GM19452 (cell line): Measurements from ENCODE around the gene IBTK.
"Not testable (repeated sequence)": the region's sequence is repeated elsewhere in the genome, so short reads cannot be mapped to it uniquely, and the experiment has no call there.

Experiments used
- ATAC-seq: cut with Tn5 transposase; IDR thresholded peaks from one replicate; pipeline ENCODE4 v1.9.1; 2021; ENCODE audit not compliant: unreplicated experiment

The IBTK gene

DNA sequence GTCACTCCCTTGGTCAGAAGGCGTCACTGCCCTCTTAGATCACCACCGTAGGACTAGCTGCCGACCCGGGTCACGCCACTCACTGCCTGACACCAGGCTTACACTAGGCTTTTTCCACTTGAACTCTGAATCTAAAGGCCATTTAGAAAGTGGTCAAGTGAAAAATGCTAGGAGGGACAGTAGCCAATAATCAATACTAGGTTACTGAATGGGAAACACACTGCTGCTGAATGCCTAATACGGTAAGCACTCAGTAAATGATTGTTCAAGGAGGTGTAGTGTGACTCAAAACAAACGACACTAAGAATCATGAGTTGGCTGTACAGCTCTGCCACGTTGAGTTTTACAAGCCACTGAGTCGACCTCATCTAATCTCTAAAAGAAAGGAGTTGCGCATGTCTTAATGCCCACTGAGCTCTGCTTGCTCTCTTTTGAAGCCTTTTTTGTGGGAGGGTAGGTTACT is 760 bp upstream of the IBTK start:
- peak; percentile 48 for ATAC-seq

DNA sequence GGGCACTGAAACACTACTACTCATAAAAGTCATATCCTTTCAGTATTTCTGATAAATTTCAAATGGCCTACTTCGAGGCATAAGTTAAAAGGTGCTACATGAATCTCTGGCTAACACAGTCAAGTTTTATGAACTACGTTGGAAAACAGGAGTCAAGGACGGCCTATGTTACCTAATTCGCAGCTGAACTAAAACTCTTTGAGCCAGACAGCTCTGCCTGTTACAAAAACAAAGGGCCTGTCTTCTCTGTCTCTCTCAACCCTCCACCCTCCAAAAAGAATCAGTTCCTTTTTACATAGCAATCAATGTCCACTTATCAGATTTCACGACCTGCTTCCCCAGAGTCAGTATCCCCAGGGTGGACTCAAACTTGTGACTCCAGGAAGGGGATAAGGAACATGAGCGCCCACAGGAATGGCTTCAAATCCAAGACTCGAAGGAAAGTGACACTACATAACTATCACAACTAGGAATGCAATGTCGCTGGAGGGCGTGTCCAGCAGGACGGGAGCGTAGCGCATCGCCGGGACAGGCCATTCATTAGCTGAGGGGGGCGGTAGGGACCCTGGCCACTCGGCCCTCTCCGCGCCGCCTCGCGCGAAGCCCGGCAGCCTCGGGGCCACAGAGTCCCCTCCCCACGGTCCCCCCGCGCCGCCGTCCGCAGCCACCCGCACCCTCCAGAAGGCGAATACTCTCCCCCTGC is 591 bp downstream of the IBTK start:
- ATAC-seq: peak; percentile 37

DNA sequence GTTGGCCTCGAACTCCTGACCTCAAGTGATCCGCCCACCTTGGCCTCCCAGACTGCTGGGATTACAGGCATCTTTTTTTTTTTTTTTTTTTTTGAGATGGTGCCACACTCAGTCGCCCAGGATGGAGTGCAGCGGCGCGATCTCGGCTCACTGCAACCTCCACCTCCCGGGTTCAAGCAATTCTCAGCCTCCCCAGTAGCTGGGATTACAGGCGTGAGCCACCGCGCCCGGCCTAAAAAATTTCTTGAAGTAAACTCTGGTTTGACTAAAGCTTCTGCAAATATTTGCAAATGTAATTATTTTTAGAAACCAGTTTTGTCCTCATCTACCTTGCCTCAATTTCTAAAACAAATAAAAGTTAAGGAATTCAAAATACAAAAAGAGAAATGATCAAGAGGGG is 1.2 kb downstream of the IBTK start:
- ATAC-seq: no peak

DNA sequence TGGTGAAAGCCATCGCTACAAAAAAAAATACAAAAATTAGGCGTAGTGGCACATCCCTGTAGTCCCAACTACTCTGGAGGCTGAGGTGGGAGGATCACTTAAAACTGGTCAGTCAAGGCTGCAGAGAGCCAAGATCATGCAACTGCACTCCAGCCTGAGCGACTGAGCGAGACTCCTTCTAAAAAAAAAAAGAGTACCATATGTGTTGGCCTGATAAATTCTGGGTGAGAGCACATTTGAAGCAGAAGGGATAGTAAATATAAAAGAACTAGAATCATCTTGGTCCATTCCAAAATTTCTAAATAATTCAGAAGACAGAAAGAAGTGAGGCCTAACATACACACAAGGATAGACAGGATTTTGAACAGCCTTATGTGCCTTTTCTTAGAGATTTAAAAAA is 2.2 kb downstream of the IBTK start:
- no peak for ATAC-seq

DNA sequence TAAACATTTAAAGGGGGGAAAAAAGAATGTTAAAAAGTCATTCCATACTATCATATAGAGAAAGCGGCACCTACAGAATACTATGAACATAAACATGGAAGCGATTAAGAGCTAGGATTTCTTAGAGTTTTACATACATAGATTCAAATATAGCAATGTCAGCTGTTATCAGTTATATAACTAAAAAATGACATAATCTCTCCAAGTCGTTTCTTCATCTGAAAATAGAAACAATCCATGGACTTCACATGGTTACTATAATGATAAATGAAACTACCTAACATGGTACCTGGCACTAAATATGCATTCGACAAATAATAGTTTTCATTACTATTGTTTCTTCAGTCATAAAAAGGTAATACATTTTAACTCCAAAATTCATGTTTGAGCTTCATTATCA is 3.7 kb downstream of the IBTK start:
- ATAC-seq: no peak

DNA sequence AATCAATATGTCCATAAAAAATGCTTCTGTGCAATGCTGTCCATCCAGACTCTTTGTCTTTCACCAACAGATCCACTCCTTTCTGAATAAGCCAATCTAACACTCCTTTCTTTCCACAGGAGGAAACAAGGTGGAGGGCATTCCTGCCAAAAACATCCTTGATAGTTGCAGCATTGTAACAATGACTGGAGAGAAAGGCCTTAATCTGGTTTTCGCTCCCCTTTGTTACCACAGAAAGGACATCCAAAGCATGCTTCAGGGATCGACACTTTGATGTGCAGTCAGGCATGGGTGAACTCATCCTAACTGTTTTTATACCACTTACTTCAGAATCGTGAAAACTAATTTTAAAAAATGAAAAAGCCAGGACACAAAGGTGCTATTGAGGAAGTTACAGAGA is 7.4 kb downstream of the IBTK start:
- no peak for ATAC-seq

DNA sequence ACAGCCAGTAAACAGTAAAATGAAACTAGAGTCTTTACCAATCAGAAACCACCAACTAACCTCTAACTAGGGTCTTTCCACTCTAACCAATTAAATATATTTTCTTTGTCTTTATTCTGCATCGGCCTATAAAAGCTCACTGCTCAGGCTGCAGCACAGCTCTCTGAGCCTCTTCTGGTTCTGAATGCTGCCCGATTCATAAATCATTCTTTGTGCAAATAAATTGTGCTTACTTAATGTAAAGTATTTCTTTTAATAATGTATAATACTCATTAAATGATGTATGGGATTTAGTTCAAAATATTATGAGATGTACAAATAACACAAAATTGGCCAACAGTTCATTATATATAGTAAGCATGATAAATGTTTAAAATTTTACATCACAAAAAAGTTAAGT is 7.9 kb downstream of the IBTK start:
- no peak for ATAC-seq

DNA sequence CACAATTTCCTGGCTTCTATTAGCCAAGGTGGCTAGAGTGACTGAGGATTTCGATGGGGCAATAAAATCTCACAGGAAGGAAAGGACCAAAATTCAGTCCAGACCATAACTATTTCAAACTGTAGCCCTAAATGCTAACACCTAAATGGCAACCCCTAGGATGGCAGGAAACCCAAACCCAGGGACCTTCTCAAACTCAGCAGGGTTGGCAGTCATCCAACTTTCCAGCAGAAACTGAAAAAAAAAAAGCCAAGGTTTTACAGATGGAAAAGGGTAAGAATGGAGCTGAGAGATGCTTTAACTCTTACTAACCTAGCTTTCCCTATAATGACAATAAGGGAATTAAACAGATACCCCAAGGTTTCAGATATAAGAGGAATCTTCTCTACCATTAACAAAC is 10.5 kb downstream of the IBTK start:
- no peak for ATAC-seq

DNA sequence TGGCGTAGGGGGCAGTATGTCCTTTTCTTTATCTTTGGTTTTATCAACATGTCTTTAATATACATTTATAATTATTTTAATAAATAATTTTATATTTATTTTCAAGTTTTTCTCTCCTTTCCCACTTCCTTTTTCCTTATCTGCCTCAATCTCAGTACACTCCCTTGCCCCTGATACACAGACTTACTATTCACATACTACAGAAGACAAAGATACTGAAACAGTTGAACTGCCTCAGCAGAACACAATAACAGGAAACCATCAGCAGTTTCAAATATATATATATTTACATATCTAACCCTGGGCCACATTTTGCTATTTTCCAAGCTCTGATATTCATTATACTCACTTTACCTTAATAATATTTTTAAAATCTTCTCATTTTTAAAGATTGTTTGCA is 19.8 kb downstream of the IBTK start:
- ATAC-seq: peak; percentile 77

DNA sequence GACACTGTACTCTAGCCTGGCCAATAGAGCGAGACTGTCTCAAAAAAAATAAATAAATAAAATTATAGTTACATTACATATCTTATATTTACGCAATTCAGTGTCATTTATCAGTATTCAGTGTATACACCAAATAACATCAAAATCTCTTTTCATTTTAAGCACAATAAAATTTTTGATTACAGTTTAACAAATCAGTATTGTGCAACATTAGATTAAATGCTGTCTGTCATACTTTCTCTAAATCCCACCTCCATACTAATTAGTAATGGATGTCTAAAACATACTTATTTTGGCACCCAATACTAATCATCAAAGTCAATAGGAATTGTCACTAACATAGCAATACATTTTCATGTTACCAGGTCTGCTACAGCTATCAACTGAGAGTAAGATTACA is 27.4 kb downstream of the IBTK start:
- ATAC-seq: no peak

DNA sequence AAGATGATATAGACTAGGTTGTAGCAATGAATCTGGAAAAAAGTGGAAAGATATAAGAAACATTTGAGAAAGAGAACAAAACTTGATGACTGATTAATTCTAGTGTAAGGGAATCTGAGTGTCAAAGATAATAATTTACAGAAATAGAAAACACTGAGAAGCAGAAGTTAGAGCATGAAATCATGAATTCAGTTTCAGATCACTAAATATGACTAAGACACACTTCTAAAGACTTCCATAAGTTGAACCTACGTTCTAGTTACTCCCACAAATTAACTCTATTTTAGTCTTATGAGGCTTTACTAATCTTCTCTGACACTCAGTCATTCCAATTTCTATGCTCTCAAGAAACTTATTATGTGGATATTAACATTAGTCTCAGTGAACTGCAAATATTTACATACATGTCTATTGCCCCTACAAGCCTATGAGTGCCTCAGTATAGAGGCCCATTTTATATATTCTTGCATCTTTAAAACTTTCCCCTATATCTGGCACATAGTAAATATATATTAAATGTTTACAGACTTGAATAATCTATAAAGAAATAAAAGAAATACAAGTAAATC is 30.4 kb downstream of the IBTK start:
- peak; percentile 96 for ATAC-seq

DNA sequence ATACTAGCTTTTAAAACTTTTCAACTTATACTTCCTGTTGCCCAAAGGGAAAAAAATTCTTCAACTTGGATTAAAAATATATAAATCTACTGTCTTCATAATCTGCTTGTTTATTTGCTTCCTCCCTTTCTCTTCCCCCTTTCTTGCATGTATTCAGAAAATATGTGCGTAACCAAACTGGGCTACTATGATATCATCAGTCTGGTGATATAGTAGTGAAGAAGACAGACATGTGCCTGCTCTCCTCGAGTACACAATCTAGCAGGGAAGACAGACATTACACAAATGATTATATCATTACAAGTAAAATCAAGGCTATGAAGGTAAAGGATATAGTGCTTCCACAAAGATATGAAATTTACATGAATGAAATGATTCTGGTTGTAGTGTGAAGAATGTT is 31.0 kb downstream of the IBTK start:
- peak; percentile 28 for ATAC-seq

DNA sequence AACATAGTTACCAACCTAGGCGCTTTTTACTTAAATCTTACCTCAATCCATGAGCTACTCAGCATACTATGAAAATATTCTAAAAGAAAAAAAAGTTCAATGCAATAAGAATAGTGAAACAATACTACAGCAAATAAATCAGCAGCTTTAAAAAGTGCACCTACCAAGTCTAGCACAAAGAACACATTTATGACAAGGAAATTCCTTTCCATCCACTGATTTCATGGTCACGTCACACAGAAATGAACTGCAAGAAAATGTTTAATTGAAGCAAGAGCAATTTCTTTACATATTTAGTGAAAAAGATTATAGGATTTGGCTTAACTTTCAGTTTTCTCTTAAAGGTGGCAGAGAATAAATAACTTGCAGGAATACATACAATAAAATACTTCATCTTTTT is 36.2 kb downstream of the IBTK start:
- ATAC-seq: no peak

DNA sequence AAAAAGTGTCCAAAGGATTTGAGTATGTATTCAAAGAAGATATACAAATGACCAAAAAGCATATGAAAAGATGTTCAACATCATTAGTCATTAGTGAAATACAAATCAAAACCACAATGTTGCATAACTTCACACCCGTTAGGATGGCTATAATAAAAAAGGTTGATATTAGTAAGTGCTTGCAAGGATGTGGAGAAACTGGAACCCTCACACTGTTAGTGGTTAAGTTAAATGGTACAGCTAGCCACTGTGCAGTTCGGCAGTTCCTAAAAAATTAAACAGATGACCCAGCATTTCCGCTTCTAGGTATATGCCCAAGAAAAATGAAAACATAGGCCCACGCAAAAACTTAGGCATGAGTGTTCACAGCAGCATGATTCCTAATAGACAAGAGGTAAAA is 38.6 kb downstream of the IBTK start:
- ATAC-seq: no peak

DNA sequence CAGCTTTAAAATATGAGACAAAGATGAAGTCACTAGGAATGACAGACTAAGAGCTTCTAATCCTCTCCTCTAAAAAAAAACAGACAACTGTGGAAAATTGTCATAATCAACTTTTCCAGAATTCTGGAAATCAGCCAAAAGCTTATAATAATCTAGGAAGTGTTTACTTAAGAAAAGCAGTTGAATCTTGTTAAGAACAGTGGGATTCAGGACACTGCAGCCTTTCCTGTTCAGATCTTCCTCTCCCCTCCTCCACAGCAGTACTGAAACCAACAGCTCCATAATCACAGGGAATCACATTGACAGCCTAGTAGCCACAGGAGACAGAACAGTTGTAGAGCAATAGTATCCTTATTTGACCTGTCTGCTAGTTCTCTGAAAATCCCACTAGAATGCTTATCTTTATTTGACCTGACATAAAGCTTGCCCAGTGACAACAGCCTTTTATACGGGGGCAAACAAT is 41.6 kb downstream of the IBTK start:
- no peak for ATAC-seq

DNA sequence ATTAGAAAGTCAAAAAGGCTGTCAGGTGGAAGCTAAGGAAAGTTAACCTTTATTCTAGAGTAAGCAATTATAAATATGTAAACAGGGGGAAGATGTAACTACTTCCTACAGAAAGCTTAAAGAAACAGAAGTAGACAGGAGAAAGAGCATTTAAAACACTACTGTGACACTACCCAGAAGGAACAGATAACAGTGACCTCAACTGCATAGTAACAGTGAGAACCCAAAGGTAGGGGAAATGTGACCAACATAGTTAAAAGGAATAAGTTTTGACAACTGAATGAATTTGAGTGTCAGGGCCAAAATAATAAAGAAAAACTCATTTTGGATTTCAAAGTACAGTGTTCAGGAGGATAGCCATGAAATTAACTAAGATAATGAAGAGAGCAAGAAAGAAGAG is 43.5 kb downstream of the IBTK start:
- no peak for ATAC-seq

DNA sequence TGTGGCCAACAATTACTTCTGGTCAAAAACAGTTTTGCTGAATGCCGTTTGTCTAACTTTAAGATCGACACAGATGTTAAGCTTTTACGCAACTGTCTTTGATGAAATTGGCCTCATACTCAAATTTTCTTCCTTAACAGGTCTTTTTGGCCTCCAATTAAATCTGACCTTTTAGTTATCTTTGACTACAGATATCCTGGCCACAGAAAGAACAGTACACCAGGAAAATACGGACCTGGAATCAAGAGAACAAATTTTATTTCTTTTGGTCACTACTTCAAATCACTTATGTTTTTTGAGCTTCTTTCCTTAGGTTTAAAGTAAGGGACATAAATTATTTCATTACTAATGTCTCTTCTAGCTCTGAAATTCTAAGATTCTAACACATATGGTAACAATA is 49.8 kb downstream of the IBTK start:
- no peak for ATAC-seq

DNA sequence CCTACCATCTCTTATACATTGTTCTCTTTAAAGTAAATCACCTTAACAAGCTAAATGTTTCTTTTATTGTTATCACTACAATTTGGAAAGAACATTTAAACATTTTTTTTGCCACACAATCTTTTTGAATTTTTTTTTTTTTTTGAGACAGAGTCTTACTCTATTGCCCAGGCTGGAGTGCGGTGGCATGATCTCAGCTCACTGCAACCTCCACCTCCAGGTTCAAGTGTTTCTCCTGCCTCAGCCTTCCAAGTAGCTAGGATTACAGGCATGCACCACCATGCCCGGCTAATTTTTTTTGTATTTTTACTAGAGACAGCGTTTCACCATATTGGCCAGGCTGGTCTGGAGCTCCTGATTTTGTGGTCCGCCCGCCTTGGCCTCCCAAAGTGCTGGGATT is 50.3 kb downstream of the IBTK start:
- not testable (repeated sequence) for ATAC-seq

DNA sequence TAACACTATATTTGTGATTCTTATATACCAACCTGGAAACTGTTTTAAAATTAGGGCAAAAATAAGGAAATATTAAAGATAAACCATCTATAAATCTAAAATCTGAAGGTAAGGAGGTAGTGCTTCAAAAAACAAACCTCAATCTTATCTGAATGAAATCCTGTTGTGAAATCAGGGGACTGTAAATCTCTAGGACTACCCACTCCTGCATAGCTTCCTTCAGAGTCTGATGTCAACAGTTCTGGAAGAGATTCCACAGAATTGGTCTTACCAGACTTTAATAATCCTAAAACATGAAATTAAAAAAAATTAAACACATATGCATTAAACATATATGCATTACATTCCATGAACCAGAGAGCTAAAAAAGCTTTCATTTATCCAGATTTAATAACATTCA is 51.4 kb downstream of the IBTK start:
- no peak for ATAC-seq

DNA sequence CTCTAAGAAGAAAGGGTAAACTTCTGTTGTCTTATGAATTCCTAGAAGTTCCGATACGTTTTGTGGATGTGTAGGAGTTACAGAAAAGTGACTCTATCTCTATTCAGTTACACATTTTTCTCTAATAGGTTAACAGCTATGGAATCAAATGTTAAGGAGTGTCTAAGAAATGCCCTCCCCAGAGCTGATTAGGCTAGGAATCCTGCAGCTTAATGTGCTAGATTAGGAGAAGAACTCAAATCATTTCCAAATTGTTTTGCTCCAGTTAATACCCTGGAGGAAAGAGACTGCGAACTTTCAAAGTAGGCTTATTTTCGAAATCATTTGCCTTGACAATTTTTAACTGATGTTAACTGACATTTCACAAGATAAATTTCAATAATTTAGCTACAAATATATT is 51.9 kb downstream of the IBTK start:
- ATAC-seq: no peak

DNA sequence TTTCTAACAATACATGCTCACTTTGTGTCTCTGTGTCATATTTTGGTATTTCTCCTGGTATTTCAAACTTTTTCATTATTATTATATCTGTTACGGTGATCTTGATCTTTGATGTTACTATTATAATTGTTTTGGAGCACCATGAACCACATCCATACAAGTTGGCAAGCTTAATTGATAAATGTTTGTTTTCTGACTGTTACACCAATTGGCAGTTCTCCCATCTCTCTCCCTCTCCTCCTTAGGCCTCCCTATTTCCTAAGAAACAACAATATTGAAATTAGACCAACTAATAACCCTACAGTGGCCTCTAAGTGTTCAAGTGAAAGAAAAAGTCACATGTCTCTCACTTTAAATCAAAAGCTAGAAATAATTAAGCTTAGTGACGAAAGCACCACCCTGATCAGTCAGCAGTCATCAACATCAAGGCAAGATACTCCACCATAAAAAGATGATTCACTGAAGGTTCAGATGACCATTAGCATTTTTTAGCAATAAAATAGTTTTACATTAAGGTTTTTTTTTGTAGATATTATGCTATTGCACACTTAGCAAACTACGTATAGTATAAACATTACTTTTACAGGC is 61.5 kb downstream of the IBTK start:
- no peak for ATAC-seq

DNA sequence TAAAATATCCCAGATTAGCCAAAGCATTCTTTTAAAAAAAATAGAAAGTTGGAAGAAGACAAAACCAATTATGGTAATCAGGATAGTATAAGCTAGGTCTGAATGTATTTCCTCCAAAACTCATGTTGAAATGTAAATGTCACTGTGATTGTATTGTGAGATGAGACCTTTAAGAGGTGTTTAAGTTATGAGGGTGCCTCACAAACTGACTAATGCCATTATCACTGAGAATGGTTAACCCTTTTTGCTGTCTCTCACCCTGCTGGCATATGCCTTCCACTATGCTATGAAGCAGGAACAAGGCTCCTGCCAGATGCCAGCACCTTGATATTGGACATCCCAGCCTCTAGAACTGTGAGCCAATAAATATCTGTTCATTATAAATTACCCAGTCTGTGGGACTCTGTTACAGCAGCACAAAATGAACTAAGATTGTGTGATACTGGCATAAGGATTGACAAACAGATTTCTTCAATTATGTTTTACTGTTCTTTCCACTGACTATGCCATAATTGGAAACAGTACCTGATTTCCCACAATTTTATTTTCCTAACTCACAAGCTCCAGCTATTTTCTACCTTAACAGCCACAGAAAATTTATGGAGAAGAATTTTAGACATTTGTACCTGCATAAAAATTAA is 63.8 kb downstream of the IBTK start:
- ATAC-seq: no peak
